RWPE2 (cell line): ENCODE measurements around the gene C2CD2.
"Not testable (repeated sequence)": the region's sequence is repeated elsewhere in the genome, so short reads cannot be mapped to it uniquely, and the experiment has no call there.

Source experiments
- ATAC-seq: fragments of 200-7000 bp; cut with Tn5 transposase; 3 replicates; pipeline ENCODE4 v1.9.1; 2021; ENCODE audit warnings: low read depth
- DNase-seq: peaks from one replicate; pipeline ENCODE4 v3.0.0-alpha.2; 2020; ENCODE audit warnings: low spot score
- H3K27ac ChIP-seq: fragments of 450-650 bp; 2 replicates; pipeline ENCODE4 v1.5.1; 2017; ENCODE audit warnings: mild to moderate bottlenecking; ENCODE audit not compliant: poor library complexity, severe bottlenecking
- H3K27me3 ChIP-seq: fragments of 250-450 bp; sonication (Bioruptor Pico); 2 replicates; pipeline ENCODE4 v1.5.1; 2021; ENCODE audit warnings: mild to moderate bottlenecking, moderate library complexity; ENCODE audit not compliant: insufficient read depth, poor library complexity, severe bottlenecking
- H3K36me3 ChIP-seq: fragments of 250-450 bp; sonication (Bioruptor Pico); 2 replicates; pipeline ENCODE4 v1.5.1; 2020; ENCODE audit warnings: low read depth, mild to moderate bottlenecking, moderate library complexity
- H3K4me1 ChIP-seq: fragments of 250-450 bp; sonication (Bioruptor Pico); 2 replicates; pipeline ENCODE4 v1.5.1; 2021; ENCODE audit warnings: mild to moderate bottlenecking, moderate library complexity; ENCODE audit not compliant: insufficient read depth, poor library complexity, severe bottlenecking
- H3K4me3 ChIP-seq: fragments of 250-450 bp; sonication (Bioruptor Pico); 2 replicates; pipeline ENCODE4 v1.5.1; 2021; ENCODE audit warnings: mild to moderate bottlenecking, moderate library complexity; ENCODE audit not compliant: severe bottlenecking
- H3K9me3 ChIP-seq: fragments of 250-450 bp; sonication (Bioruptor Pico); 2 replicates; pipeline ENCODE4 v1.5.1; 2021; ENCODE audit warnings: mild to moderate bottlenecking, moderate library complexity; ENCODE audit not compliant: severe bottlenecking
- CTCF ChIP-seq: fragments of 450-650 bp; IDR thresholded peaks from one replicate; pipeline ENCODE4 v1.5.1; 2017; ENCODE audit warnings: mild to moderate bottlenecking, moderate library complexity; ENCODE audit not compliant: poor library complexity, severe bottlenecking

C2CD2 gene

GRCh38 chr21:42000908-42001307, 47.1 kb upstream of the C2CD2 start:
- peaks cover 60% of the 10 kb centered on the region for H3K36me3 ChIP-seq
- no peak for DNase-seq

GRCh38 chr21:41997657-41998056, 43.8 kb upstream of the C2CD2 start:
- Histone ChIP-seq H3K27ac (no peak overlapping the region), H3K4me3 (no peak overlapping the region), H3K27me3 (no peaks in the 10 kb centered on the region), H3K9me3 (peaks cover 12% of the 10 kb centered on the region), H3K4me1 (peaks cover 7% of the 10 kb centered on the region), H3K36me3 (peaks cover 86% of the 10 kb centered on the region)
- TF ChIP-seq CTCF: no peak
- ATAC-seq (no peak), DNase-seq (no peak)

More at GRCh38 chr21:42000908-42001307, 47.1 kb upstream of the C2CD2 start:
- Histone ChIP-seq H3K4me3 (no peak overlapping the region), H3K27me3 (no peaks in the 10 kb centered on the region), H3K27ac (no peak overlapping the region), H3K9me3 (peaks cover 5% of the 10 kb centered on the region), H3K4me1 (peaks cover 17% of the 10 kb centered on the region)
- no peak for ATAC-seq
- TF ChIP-seq CTCF: no peak

- ATAC-seq (no peak), DNase-seq (no peak)
- no peaks in the 10 kb centered on the region for H3K4me1 ChIP-seq
- no peak for TF ChIP-seq CTCF
- peaks cover 88% of the 10 kb centered on the region for H3K36me3 ChIP-seq
- no peaks in the 10 kb centered on the region for H3K27me3 ChIP-seq
- no peak overlapping the region for H3K27ac ChIP-seq
- H3K9me3 ChIP-seq: peaks cover 12% of the 10 kb centered on the region
- H3K4me3 ChIP-seq: no peak overlapping the region
These were observed 41.8 kb upstream of the C2CD2 start for GRCh38 chr21:41995577-41995976.

GRCh38 chr21:41994613-41995012, 40.8 kb upstream of the C2CD2 start:
- Histone ChIP-seq H3K36me3 (peaks cover 88% of the 10 kb centered on the region), H3K9me3 (peaks cover 12% of the 10 kb centered on the region)
- not testable (repeated sequence) for H3K4me3 ChIP-seq, H3K27me3 ChIP-seq, DNase-seq, ATAC-seq, H3K4me1 ChIP-seq, H3K27ac ChIP-seq

- Histone ChIP-seq H3K27ac (no peak overlapping the region), H3K9me3 (peaks cover 12% of the 10 kb centered on the region), H3K4me1 (no peaks in the 10 kb centered on the region), H3K36me3 (peaks cover 86% of the 10 kb centered on the region), H3K27me3 (no peaks in the 10 kb centered on the region), H3K4me3 (no peak overlapping the region)
- no peak for TF ChIP-seq CTCF
- ATAC-seq: no peak
- DNase-seq: no peak
These were observed 39.9 kb upstream of the C2CD2 start for GRCh38 chr21:41993744-41994143.
